ENCODE measurements around the gene TBXAS1. TPM values are rescaled to one million over a fixed set of nuclear protein-coding genes. Genes with fewer than 3 reads are reported as not detected.
A peak's percentile ranks its signal among the peaks of the same experiment; 100 is the strongest.

Gene TBXAS1
- total RNA-seq, 1 donor from 2014 or later = 4.3 TPM

- intact Hi-C loops (cut with DNase I) = no loop called here
- DNase-seq (ENCODE audit: low spot score) = peak; percentile 73
Observed at GRCh38 chr7:140005754-140006503, 176.9 kb downstream of the TBXAS1 start.

- intact Hi-C loops (cut with DNase I) = no loop called here
- no peak for DNase-seq (ENCODE audit: low spot score)
Observed at GRCh38 chr7:140006600-140006999, 177.5 kb downstream of the TBXAS1 start.

- DNase-seq (ENCODE audit: low spot score) = peak; percentile 53
- intact Hi-C loops (cut with DNase I) = no loop called here
Observed at GRCh38 chr7:140007051-140007690, 178.1 kb downstream of the TBXAS1 start.

GRCh38 chr7:140008755-140009610 lies 179.9 kb downstream of the TBXAS1 start:
- intact Hi-C loops (cut with DNase I) = no loop called here
- DNase-seq (ENCODE audit: low spot score) = peak; percentile 46

GRCh38 chr7:140009735-140010134 lies 180.7 kb downstream of the TBXAS1 start:
- DNase-seq (ENCODE audit: low spot score) = peak; percentile 67
- intact Hi-C loops (cut with DNase I) = no loop called here

- peak; percentile 26 for DNase-seq (ENCODE audit: low spot score)
- intact Hi-C loops (cut with DNase I) = no loop called here
Observed at GRCh38 chr7:140010194-140010895, 181.3 kb downstream of the TBXAS1 start.

GRCh38 chr7:140013676-140014075 lies 184.6 kb downstream of the TBXAS1 start:
- intact Hi-C loops (cut with DNase I) = no loop called here
- no peak for DNase-seq (ENCODE audit: low spot score)

- no peak for DNase-seq (ENCODE audit: low spot score)
- intact Hi-C loops (cut with DNase I) = no loop called here
Observed at GRCh38 chr7:140014123-140014522, 185.1 kb downstream of the TBXAS1 start.

- intact Hi-C loops (cut with DNase I) = no loop called here
Observed at GRCh38 chr7:140015471-140015970, 186.5 kb downstream of the TBXAS1 start.

GRCh38 chr7:140016540-140016939 lies 187.5 kb downstream of the TBXAS1 start:
- no peak for DNase-seq (ENCODE audit: low spot score)
- intact Hi-C loops (cut with DNase I) = no loop called here

More at GRCh38 chr7:140015471-140015970, 186.5 kb downstream of the TBXAS1 start:
- DNase-seq (ENCODE audit: low spot score) = no peak

- intact Hi-C loops (cut with DNase I) = no loop called here
- DNase-seq (ENCODE audit: low spot score) = no peak
Observed at GRCh38 chr7:140017034-140017433, 188.0 kb downstream of the TBXAS1 start.

GRCh38 chr7:140017543-140017942 lies 188.5 kb downstream of the TBXAS1 start:
- intact Hi-C loops (cut with DNase I) = no loop called here
- DNase-seq (ENCODE audit: low spot score) = no peak

GRCh38 chr7:140018125-140019043 lies 189.3 kb downstream of the TBXAS1 start:
- no peak for DNase-seq (ENCODE audit: low spot score)
- intact Hi-C loops (cut with DNase I) = no loop called here

- DNase-seq (ENCODE audit: low spot score) = no peak
- intact Hi-C loops (cut with DNase I) = no loop called here
Observed at GRCh38 chr7:140019172-140019571, 190.1 kb downstream of the TBXAS1 start.

- DNase-seq (ENCODE audit: low spot score) = no peak
- intact Hi-C loops (cut with DNase I) = no loop called here
Observed at GRCh38 chr7:140019606-140020005, 190.5 kb downstream of the TBXAS1 start.

- no peak for DNase-seq (ENCODE audit: low spot score)
- intact Hi-C loops (cut with DNase I) = no loop called here
Observed at GRCh38 chr7:140021603-140022002, 192.5 kb downstream of the TBXAS1 start.

GRCh38 chr7:140022582-140023211 lies 193.6 kb downstream of the TBXAS1 start:
- intact Hi-C loops (cut with DNase I) = no loop called here
- DNase-seq (ENCODE audit: low spot score) = no peak

- intact Hi-C loops (cut with DNase I) = no loop called here
- DNase-seq (ENCODE audit: low spot score) = no peak
Observed at GRCh38 chr7:140023728-140024127, 194.7 kb downstream of the TBXAS1 start.
